GM23338 (cell line): ENCODE data around the gene TNIP2.

Experiments used
- CTCF ChIP-seq, 2 experiments: fragments of 200-600 bp in 1 of 2; sonication (generic) in 1 of 2; conservative IDR thresholded peaks; 2 replicates each; pipeline versions ENCODE4 v1.5.1 to v1.6.1; 2016 to 2017; ENCODE audit warnings: antibody characterized with exemption in 2 of 2, low read depth in 2 of 2, mild to moderate bottlenecking in 2 of 2, moderate library complexity in 1 of 2
- EZH2 ChIP-seq: fragments of 200-600 bp; sonication (generic); IDR thresholded peaks from one replicate; pipeline ENCODE4 v1.8.0; 2017; ENCODE audit warnings: antibody characterized with exemption, mild to moderate bottlenecking, low read depth; ENCODE audit not compliant: unreplicated experiment
- POLR2AphosphoS5 ChIP-seq: IDR thresholded peaks from 2 replicates; pipeline ENCODE4 v1.6.1; 2016; ENCODE audit warnings: antibody characterized with exemption, low read depth
- REST ChIP-seq: IDR thresholded peaks from one replicate; pipeline ENCODE4 v1.6.1; 2018; ENCODE audit warnings: antibody characterized with exemption; ENCODE audit not compliant: unreplicated experiment
- STAT1 ChIP-seq: IDR thresholded peaks from one replicate; pipeline ENCODE4 v1.6.1; 2016; ENCODE audit warnings: antibody characterized with exemption; ENCODE audit not compliant: unreplicated experiment

- no peak for TF ChIP-seq REST
- no peak for TF ChIP-seq CTCF (conservative IDR thresholded peaks at IDR 0.05; ENCODE audit: low read depth in 2 of 2)
- TF ChIP-seq EZH2: no peak
- no peak for TF ChIP-seq STAT1
- TF ChIP-seq POLR2AphosphoS5: no peak
These were observed 48.4 kb upstream of the TNIP2 start for GRCh38 chr4:2804449-2804972.
